K562 (cell line): ENCODE measurements around the gene THSD8.

Experiments used
- E2F8 ChIP-seq: fragments of 450-650 bp; IDR thresholded peaks from 2 replicates; pipeline ENCODE4 v1.7.1; 2018; ENCODE audit warnings: mild to moderate bottlenecking, low read depth; ENCODE audit not compliant: partially characterized antibody
- SAFB2 ChIP-seq: fragments of 200-400 bp; formaldehyde crosslinking; IDR thresholded peaks from 2 replicates; pipeline ENCODE4 v1.6.1; 2018; ENCODE audit warnings: borderline replicate concordance, low read length, low read depth, moderate library complexity; ENCODE audit not compliant: severe bottlenecking
- YBX1 ChIP-seq: fragments of 450-650 bp; IDR thresholded peaks from 2 replicates; pipeline ENCODE4 v1.7.1; 2016; ENCODE audit warnings: mild to moderate bottlenecking
- TF ChIP-seq, protein P1 (sequence below), 3 experiments: IDR thresholded peaks in 2 of 3; conservative IDR thresholded peaks in 1 of 3; 2 replicates each; pipeline ENCODE4 v1.5.1; 2011 to 2012; ENCODE audit warnings: low read length in 3 of 3, mild to moderate bottlenecking in 3 of 3, control low read depth in 2 of 3, improper control_type of control experiment in 1 of 3, inconsistent platforms in 1 of 3, low read depth in 1 of 3, mixed read lengths in 1 of 3, moderate library complexity in 1 of 3; ENCODE audit not compliant: insufficient read depth in 2 of 3

- TF ChIP-seq E2F8, result no peak
- TF ChIP-seq, protein P1, sequence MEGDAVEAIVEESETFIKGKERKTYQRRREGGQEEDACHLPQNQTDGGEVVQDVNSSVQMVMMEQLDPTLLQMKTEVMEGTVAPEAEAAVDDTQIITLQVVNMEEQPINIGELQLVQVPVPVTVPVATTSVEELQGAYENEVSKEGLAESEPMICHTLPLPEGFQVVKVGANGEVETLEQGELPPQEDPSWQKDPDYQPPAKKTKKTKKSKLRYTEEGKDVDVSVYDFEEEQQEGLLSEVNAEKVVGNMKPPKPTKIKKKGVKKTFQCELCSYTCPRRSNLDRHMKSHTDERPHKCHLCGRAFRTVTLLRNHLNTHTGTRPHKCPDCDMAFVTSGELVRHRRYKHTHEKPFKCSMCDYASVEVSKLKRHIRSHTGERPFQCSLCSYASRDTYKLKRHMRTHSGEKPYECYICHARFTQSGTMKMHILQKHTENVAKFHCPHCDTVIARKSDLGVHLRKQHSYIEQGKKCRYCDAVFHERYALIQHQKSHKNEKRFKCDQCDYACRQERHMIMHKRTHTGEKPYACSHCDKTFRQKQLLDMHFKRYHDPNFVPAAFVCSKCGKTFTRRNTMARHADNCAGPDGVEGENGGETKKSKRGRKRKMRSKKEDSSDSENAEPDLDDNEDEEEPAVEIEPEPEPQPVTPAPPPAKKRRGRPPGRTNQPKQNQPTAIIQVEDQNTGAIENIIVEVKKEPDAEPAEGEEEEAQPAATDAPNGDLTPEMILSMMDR (IDR thresholded peaks at IDR 0.05 in 2 of 3, conservative IDR thresholded peaks at IDR 0.05 in 1 of 3; ENCODE audit: insufficient read depth in 2 of 3, low read depth in 1 of 3, low read length in 3 of 3), result peak; percentile 18 to 43 (median 25); a peak in 2 of 6 replicates
- TF ChIP-seq SAFB2, result no peak
- TF ChIP-seq YBX1, result no peak
Observed at GRCh38 chr19:12773571-12773970, 28.3 kb upstream of the THSD8 start.
